ENCODE results near the gene GPAT2.
"Not testable (repeated sequence)": the region's sequence is repeated elsewhere in the genome, so short reads cannot be mapped to it uniquely, and the experiment has no call there.

The GPAT2 gene

DNA sequence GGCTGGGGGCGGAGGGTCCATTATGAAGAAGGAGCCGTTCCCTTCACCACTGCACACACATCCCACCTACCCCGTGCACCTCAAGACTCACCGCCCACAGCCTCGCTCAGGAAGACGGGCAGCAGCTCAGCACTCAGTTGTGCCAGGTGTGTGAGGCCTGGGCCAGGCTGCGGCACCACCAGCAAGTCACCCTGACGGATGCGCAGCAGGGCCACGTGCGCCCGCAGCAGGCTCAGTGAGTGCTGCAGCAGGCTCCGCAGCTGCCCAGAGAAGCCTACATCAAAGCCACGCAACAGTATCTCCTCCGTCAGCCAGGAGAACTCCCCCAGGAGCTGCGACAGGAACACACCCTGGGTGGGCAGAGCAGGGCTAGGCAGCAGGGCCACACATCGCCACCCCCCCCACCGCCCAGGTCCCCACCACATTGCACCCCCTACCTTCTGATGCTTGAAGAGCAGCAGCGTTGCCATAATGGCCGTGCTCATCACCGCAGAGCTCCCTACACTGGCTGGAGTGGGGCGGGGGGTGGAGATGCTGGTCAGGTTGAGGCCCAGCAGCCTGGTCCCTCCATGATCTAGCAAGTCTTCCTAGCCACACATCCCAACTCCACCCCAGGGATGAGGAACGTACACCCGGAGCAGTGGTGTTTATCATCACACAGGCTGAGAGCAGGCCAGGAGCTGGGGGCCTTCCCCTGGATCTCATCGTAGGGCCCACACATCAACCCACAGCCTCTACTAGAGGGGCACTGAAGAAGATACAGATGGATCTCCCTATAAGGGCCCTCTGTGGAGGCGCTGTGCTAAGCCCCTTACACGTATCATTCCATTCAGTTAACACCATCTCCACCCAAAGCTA is 10.2 kb downstream of the GPAT2 start:
- DNase-seq (ENCODE audit: extremely low read depth in 1 of 2, low read depth in 1 of 2): no peak

DNA sequence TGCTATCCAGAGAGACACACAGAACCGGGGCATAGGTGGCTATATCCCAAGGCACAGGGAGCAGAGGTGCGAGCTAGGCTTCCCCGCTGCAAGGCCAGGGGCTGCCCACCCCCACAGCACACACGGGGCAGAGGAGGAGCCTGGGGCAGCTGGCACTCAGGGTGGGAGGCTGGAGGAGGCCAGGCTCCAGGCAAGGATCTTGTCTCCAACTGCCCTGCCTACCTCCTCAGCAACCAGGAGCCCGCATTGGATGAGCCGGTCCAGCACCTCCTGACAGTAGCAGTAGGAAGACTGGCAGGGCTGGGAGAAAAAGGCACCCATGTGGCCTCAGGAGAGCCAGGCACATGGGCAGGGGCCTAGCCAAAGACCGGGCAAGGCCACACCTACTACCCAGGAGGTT is 11.0 kb downstream of the GPAT2 start:
- not testable (repeated sequence) for DNase-seq (ENCODE audit: extremely low read depth in 1 of 2, low read depth in 1 of 2)

DNA sequence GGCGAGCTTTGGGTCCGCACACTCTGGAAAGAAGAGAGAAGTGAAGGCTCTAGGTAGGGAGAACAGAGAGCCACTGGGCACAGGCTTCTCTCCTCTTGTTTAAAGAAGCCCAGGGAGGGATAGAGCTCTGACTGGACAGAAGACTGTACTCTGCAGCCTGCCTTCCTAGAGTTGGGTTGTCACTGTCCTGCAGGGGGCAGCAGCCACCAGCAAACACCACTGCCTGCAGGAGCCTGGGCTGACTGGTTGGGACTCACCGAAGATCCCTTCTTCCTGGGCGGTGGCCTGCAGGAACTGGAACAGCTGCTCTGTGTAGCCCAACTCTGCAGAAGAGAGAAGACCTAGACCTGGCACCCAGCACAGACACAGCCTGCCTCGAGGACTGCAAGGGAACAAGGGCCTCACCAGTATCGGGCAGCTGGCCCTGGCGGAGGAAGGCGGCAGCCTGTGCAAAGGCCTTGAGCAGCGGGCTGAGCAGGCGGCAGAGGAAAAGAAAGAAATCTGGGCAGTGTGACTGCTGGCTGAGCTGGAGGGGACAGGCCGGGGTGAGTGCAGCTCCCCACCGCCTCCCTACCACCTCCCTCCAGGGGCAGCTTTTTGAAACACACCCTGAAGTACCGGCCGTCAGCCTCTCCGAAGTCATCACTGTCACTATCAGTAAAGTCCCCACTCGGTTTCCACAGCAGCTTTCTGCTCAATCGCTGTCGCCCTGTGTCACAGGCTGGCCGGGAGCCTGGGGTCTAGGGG is 11.8 kb downstream of the GPAT2 start:
- peak; percentile 34 to 52 for DNase-seq (ENCODE audit: extremely low read depth in 1 of 2, low read depth in 1 of 2)

DNA sequence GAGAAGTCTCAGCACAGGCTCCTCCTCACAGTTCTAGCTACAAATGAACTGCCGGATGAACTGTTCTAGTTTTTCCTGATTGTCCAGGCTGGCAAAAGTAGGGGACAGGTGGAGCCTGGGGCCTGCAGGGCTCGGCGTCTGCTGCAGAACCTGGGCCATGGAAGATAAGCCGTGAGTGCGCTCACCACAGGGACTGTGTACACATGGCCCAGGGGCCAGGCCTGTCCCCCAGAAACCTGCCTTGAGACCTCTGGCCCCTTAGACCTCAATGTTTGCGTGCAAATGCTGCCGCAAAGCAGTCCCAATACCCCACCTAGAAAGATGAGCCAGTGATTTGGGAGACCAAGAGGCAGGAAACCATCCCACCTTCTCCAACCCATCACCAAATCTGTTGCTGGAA is 12.6 kb downstream of the GPAT2 start:
- DNase-seq (ENCODE audit: extremely low read depth in 1 of 2, low read depth in 1 of 2): not testable (repeated sequence)

DNA sequence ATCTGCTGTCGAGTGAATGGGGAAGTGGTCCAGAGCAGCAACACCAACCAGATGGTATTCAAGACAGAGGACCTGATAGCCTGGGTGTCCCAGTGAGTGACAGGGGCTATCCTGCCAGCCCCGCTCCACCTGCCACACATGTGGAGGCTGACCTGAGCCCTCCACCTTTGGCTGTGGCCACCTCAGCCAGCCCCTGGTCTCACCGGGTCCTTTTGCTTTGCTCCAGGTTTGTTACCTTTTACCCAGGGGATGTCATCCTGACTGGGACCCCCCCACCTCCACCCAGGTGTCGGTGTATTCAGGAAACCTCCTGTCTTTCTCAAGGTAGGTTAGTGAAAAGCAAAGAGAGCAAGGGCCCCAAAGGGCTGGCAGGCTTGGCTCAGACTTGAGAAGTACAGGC is 13.6 kb downstream of the GPAT2 start:
- not testable (repeated sequence) for DNase-seq (ENCODE audit: extremely low read depth in 1 of 2, low read depth in 1 of 2)

DNA sequence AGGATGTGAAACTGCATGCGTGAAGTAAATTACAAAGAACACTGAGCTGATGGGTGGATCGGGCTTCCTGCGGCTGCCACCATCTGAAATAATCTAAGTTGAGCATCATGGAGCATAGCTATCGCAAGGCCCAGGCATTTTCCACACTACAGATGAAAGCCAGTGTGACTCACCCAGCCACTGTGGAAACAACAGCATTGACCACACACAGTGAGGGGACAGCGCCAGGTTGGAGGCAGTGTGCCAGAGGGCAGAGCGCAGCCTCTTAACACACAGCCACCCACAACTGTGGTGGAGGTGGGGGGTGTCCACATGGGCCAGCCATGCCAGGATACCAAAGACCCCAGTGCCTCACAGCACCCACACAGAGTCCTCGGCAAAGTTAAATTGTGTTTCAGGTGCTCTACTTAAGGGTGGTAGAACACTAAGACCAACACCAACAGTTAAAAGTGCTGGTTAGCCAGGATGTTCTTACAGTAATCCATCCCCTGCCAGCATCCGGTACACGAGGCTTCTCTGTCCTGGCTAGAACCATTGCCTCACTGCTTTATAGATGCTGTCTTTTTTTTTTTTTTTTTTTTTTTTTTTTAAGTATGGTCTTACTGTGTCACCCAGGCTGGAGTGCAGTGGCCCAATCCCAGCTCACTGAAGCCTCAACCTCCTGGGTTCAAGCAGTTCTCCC is 14.7 kb downstream of the GPAT2 start:
- not testable (repeated sequence) for DNase-seq (ENCODE audit: extremely low read depth in 1 of 2, low read depth in 1 of 2)

DNA sequence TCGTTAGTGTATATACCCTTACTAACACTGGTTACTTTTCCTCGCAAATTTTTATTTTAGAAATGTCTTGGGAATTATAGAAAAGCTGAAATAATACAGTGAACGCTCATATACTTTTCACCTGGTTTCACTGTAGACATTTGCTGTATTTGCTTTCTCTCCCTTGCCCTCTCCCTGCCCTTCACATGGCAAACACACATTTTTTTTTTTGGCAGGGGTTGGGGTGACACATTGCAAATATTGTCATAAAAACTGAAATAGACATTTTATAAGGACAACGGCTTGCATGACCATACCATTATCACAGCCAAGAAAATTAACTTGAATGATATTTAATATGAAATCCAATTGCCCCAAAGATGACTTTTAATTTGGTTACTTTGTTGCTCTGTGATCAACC is 18.4 kb downstream of the GPAT2 start:
- not testable (repeated sequence) for DNase-seq (ENCODE audit: extremely low read depth in 1 of 2, low read depth in 1 of 2)

DNA sequence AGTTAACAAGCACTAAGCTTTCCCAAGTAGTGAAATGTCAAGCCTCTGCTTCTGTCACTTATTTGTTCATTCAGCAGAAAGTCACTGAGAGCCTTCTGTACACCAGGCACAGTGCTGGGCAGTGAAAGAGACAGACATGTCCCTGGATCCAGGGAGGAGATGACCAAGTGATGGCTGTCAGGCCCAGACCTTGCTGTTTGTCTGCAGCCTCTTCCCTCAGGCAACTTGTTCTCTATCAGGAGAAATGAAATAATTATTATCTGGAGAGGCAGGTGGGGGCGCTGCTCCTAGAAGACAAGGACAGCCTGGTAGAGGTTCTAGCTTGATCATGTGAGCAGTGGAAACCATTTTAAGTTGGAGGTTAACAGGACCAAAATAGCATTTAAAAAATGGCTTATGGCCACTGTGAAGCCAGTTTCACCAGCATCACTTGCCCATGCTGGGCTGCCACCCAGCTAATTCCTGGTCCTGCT is 21.9 kb downstream of the GPAT2 start:
- DNase-seq (ENCODE audit: extremely low read depth in 1 of 2, low read depth in 1 of 2): not testable (repeated sequence)

DNA sequence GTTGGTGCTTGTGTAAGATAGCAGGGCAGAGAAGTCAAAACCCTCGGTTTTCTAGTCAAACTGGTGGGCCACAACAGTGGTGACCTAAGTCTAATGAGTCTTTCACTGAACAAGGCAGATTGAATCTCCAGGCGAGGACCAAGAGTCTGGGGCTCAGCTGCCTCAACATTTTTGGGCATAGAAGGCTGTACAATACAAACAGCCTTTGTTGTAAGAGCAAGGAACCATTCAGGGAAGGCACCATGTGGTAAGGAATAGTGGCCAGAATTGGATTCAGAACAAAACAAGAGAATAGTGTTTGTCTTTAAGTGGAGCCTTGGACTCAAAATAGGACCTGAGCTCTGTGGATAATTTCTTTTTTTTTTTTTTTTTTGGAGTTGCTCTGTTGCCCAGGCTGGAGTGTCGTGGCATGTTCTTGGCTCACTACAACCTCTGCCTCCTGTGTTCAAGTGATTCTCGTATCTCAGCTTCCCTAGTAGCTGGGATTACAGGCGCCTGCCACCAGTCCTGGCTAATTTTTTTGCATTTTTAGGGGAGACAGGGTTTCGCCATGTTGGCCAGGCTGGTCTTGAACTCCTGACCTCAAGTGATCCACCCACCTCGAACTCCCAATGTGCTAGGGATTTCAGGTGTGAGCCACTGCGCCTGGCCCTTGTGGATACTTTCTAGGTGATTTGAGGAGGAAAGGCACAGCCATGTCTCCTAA is 22.5 kb downstream of the GPAT2 start:
- not testable (repeated sequence) for DNase-seq (ENCODE audit: extremely low read depth in 1 of 2, low read depth in 1 of 2)

DNA sequence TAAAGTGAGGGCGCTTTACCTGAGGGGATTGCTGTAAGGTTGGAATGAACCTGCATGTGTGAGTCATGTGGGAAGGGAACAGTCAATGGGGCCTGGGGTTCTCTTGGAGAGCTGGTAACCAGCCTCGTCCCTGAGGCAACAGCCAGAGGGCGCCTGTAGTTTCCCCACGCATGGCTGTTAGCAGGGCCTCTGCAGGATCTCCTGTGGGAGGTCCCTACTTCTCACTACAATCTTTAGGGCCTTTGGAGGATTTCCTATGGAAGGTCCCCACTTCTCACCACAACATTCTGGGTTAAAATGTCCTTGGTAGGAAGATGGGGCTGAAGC is 23.6 kb downstream of the GPAT2 start:
- not testable (repeated sequence) for DNase-seq (ENCODE audit: extremely low read depth in 1 of 2, low read depth in 1 of 2)

DNA sequence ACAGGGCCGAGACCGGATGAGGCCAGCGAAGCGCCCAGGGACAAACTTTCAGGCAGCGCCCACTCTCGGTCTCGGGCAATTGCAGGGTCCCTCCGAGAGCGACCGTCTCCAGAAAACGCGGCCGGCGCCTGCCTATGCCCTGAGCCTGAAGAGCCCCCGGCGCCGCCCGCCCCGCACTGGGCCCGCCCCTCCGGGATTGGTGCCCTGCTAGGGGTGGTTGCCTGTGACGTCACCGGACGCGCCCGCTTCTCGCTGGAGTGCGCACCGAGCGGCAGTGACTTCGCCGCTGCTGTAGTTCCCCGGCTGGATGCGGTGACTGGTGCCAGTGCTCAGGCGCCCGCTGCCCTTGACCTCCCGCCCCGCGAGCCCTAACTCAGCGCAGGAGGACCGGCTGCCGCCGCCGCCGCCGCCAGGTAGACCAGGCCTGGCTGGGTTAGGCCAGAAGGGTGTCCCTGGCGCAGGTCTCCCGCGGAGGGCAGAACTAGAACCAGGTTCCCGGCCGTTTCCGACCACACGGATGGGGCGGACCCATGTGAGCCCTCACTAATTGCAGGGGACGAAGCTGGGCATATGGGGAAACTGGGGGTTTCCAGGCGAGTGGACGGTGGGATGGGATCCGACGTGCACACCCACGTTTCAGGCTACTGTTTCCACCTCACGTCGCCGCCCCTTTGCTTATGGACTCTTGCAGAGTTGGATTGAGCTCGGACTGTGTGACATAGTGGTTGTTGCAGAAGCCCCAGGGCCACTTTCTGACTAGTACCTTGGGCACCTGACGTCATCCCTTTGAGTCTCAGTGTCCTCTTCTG is 24.2 kb downstream of the GPAT2 start:
- DNase-seq (ENCODE audit: extremely low read depth in 1 of 2, low read depth in 1 of 2): peak; percentile 95

DNA sequence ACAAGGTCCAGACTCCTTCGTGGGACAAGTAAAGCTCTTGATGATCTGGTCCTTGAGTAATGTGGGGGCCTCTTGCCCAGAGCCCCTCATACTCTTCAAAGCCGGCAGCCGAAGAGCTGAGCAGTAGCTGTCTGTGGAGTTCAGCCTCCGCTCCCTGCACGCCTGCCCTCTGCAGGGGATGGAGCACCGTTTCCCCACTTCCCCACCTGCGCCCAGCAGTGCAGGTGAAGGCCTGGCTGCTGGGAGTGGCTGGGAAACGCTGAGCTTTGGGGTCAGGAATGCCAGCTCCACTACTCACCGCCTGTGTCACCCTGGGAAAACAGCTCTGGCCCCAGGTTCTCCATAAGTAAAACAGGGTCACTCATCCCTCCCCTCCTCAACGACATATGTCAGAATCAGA is 24.9 kb downstream of the GPAT2 start:
- DNase-seq (ENCODE audit: extremely low read depth in 1 of 2, low read depth in 1 of 2): not testable (repeated sequence)

DNA sequence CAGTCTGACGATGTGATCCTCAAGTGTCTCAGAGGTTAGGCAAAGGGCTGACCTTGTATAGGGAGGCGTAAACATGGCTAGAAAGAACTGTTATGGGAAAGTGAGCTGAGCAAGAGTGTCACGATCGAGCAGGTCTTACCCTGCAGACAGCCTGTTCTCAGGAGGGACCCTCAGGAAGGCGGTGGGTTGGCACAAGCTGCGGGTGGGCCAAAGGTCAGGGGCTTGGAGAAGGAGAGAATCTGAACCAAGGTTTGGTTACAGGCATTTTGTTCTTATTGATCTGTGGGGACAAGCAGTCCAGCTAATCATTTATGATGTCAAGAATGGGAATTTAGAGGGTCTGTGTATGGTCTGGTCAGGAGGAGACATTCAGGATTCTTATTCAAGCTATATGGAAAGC is 26.7 kb downstream of the GPAT2 start:
- not testable (repeated sequence) for DNase-seq (ENCODE audit: extremely low read depth in 1 of 2, low read depth in 1 of 2)

DNA sequence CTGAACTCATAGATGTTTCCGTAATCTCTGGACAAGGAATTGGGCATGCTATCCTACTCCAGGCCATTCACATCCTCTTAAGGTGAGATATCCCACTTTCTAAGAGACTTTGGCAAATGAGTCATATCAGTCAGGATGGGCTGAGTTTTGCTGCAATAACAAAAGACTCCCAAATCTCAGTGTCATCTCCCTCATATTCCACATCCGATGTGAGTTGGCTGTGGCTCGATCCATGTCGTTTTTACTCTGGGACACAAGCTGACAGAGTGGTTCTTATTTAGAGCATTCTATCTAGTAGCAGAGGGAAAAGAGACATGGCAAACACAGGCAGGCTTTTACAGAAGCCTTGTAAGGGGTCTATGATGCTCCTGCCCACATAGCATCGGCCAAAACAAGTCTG is 28.5 kb downstream of the GPAT2 start:
- DNase-seq (ENCODE audit: extremely low read depth in 1 of 2, low read depth in 1 of 2): not testable (repeated sequence)

DNA sequence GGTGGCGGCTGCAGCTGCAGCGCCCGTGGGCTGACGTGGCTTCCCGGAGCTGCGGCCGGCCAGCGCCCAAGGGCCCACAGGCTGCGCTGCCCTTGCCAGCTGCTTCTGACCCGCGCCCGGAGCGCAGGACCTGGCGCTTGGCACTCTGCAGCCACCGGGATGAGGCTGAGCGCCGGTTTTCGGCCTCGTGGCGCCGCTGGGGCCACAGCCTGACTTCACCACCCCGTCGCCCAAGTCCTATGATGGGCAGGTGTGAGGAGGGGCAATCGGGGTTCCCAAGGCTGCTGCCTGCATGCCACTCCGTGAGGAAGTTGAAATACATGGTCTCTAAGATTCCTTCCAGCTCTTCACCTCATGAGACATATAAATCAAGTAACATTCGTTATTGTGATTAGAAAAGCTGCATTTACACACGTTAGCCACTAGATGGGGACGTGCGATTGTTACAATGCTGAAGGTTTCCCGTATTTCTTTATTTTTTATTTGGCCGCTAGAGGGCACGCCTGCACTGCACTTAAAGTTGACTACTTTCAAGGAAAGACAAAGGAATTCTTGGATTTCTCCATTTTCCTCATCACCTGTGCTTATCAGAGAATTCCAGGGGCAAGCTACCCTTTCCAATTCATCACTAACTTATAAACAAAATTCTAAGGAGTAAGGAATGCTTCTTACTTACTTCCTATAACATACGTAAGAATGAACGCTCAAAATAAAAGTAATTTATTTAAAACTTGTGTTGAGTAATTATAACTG is 42.0 kb downstream of the GPAT2 start:
- peak; percentile 9 to 10 for DNase-seq (ENCODE audit: extremely low read depth in 1 of 2, low read depth in 1 of 2)

DNA sequence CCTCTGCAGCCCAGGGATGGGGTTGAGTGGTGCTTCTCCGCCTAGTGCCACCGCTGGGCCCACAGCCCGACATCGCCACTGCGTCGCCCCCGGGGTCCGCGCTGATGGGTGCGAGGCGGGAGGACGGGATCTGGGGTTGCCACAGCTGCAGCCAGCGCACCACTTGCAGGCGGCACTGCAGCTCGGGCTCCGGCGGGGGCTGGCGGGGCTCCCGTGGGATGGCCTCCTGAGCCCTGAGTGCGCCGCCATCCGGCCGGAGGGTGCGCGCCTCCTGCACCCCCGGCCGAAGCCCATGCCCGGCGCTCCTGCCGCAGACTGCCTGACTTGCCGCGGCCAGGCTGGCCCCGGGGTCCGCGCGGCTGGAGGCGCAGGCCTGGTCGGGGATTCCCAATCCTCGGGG is 42.6 kb downstream of the GPAT2 start:
- DNase-seq (ENCODE audit: extremely low read depth in 1 of 2, low read depth in 1 of 2): peak in 1 of 2 donors; percentile 11

DNA sequence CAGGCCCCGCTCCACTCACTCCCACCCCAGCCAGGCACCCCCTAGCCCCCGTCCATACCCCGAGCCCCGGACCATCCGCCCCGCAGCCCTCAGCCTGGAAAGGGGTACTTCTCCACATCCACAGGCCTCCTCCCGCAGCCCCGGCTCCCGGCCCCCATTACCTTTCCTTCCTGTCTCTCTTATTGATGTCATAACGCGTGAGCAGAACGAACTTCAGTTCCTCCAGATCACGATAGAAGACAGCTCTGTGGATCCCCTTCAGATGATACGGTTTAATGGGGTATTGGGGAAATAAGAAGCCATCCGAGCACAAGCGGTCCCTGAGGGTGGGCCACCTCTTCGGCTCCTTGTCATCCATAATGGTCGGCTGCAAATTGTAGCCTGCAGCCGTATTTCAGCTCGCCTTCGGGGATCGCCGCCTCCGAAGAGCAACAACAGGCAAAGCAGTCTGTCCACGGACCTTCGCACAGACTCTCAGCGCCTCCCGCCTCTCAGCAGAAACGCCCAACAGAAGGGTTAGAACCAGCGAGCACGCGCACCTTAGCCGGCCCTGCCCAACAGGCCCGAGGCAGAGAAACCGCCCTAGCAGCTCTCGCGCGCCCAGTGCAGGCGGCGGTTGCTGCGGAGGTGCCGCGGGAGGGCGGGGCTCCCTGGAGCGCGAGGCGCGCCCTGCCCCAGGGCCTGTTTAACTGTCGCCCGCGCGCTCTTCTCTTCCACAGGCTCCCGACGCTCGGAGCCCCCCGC is 43.2 kb downstream of the GPAT2 start, which contains the start of gene ANKRD36C:
Gene ANKRD36C (minus strand): TSS at position 474 of the 744 bp plus-strand sequence. CDS start 116 bp downstream, at position 358.
- peak in 1 of 2 donors; percentile 14 for DNase-seq (ENCODE audit: extremely low read depth in 1 of 2, low read depth in 1 of 2)

DNA sequence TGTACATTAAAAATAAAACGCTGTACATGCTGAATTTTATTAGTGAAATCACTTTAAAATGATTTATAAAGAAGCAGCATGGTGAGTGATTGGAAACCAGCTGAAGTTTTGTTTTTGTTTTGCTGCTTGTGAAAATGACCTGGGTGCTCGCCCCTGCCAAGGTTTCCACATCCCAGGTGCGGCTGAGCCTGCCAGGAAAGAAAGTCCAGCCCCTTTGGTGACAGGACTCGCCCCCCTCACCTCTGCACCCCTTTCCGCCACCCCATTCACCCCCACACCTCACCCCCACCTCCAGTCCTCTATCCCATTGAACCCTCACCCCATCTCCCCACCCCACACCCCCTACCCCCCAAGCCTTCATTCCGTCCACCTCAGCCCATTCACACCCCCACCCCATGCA is 43.8 kb downstream of the GPAT2 start:
- not testable (repeated sequence) for DNase-seq (ENCODE audit: extremely low read depth in 1 of 2, low read depth in 1 of 2)
